CD8-positive, alpha-beta memory T cell (primary cell): ENCODE results near the gene ANO10. TPM values are rescaled to one million over a fixed set of nuclear protein-coding genes. Genes with fewer than 3 reads are reported as not detected.

ENCODE experiments used
- CTCF ChIA-PET: fragments of 350-600 bp; sonication (Branson Sonifier 250); formaldehyde crosslinking; loops from one replicate; lab custom pipeline; 2021; ENCODE audit warnings: antibody characterized with exemption; lab: Charles Lee
- POLR2A ChIA-PET: fragments of 350-600 bp; sonication (Branson Sonifier 250); formaldehyde crosslinking; loops from one replicate; lab custom pipeline; 2021; ENCODE audit warnings: antibody characterized with exemption; lab: Charles Lee
- DNase-seq, 5 donors: peaks; one replicate each; pipeline versions ENCODE4 v3.0.0 to v3.0.0-alpha.2; 2020 to 2022; ENCODE audit warnings: mixed read lengths in 1 of 5
- H3K27ac ChIP-seq: one replicate; pipeline ENCODE4 v1.7.0; 2013; ENCODE audit warnings: low read depth, mild to moderate bottlenecking, low read length, moderate library complexity
- H3K27me3 ChIP-seq: 2 replicates; pipeline ENCODE4 v1.7.0; 2013; ENCODE audit warnings: low read length, mild to moderate bottlenecking; ENCODE audit not compliant: insufficient read depth, poor library complexity, severe bottlenecking
- H3K36me3 ChIP-seq: 2 replicates; pipeline ENCODE4 v1.7.0; 2013; ENCODE audit warnings: mild to moderate bottlenecking, low read length, moderate library complexity; ENCODE audit not compliant: insufficient read depth
- H3K4me1 ChIP-seq: 2 replicates; pipeline ENCODE4 v1.7.0; 2013; ENCODE audit warnings: mild to moderate bottlenecking, low read length, moderate library complexity; ENCODE audit not compliant: insufficient read depth
- H3K4me3 ChIP-seq: 2 replicates; pipeline ENCODE4 v1.7.0; 2013; ENCODE audit warnings: mild to moderate bottlenecking, low read length
- H3K9me3 ChIP-seq: 2 replicates; pipeline ENCODE4 v1.7.0; 2013; ENCODE audit warnings: mild to moderate bottlenecking, low read length
- H3K27ac Mint-ChIP-seq, 8 donors: one replicate each; pipeline ENCODE4 v1.8.0; 2020 to 2021; ENCODE audit warnings: mixed read lengths in 8 of 8, mild to moderate bottlenecking in 6 of 8, inconsistent platforms in 3 of 8, moderate library complexity in 3 of 8
- H3K27me3 Mint-ChIP-seq, 2 donors: one replicate each; pipeline ENCODE4 v1.8.0; 2020 to 2021; ENCODE audit warnings: mixed read lengths in 2 of 2, mild to moderate bottlenecking in 1 of 2, moderate library complexity in 1 of 2
- H3K36me3 Mint-ChIP-seq, 3 donors: one replicate each; pipeline ENCODE4 v1.8.0; 2020 to 2021; ENCODE audit warnings: mixed read lengths in 3 of 3, inconsistent platforms in 1 of 3, mild to moderate bottlenecking in 1 of 3
- H3K4me1 Mint-ChIP-seq, 3 donors: one replicate each; pipeline ENCODE4 v1.8.0; 2020 to 2021; ENCODE audit warnings: mixed read lengths in 3 of 3, inconsistent platforms in 1 of 3, mild to moderate bottlenecking in 1 of 3
- H3K4me3 Mint-ChIP-seq, 7 donors: one replicate each; pipeline ENCODE4 v1.8.0; 2020 to 2021; ENCODE audit warnings: mixed read lengths in 7 of 7, mild to moderate bottlenecking in 6 of 7, moderate library complexity in 4 of 7, inconsistent platforms in 2 of 7
- H3K9me3 Mint-ChIP-seq, 5 donors: one replicate each; pipeline ENCODE4 v1.8.0; 2020 to 2022; ENCODE audit warnings: mixed read lengths in 5 of 5, mild to moderate bottlenecking in 3 of 5, moderate library complexity in 2 of 5, inconsistent platforms in 1 of 5
- polyA plus RNA-seq: library from polyadenylated mRNA; unstranded; fragments of 300-500 nt; fragmentation: Illumina TruSeq; gene quantifications from one replicate; pipeline ENCODE4 v1.2.3, GENCODE V29; 2021
- total RNA-seq, 2 experiments: library from RNA; stranded (reverse); gene quantifications; one replicate each; pipeline ENCODE4 v1.2.3, GENCODE V29; 2021

ANO10 gene
- total and polyA plus RNA-seq, 3 experiments from 2014 or later: 8.1 to 12.3 (median 9.1) TPM

DNA sequence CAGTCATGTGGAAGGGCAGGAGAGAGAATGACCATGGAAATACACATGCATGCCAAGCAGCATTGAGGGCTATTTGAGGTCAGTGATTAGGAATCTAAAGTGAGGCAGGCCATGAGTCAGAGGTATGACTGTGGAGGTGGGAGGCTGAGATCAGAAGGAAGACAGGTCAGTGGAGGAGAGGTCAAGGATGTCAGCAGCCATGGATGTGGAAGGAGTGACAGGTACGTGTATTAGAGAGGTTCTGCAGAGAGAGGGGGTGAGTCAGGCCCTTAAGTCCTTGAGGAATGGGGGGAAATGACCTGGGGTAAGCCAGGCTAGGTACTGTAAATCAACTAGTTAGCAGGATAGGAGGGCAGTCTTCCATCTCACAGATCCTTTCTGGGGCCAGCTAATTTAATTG lies 166.6 kb downstream of the ANO10 start:
- no peaks in the 10 kb centered on the region for H3K36me3 ChIP-seq
- CTCF ChIA-PET: no interaction called here
- Mint-ChIP-seq H3K27ac (no peak overlapping the region), H3K9me3 (no peaks in the 10 kb centered on the region), H3K4me3 (no peak overlapping the region), H3K4me1 (peaks cover 13 to 16% (median 16%) of the 10 kb centered on the region in 3 donors), H3K27me3 (peaks cover 0 to 2% of the 10 kb centered on the region in 2 donors), H3K36me3 (peaks cover 0 to 3% (median 0%) of the 10 kb centered on the region in 3 donors)
- no peaks in the 10 kb centered on the region for H3K9me3 ChIP-seq
- peaks cover 10% of the 10 kb centered on the region for H3K4me1 ChIP-seq
- no peak for DNase-seq
- no peak overlapping the region for H3K27ac ChIP-seq
- no peaks in the 10 kb centered on the region for H3K27me3 ChIP-seq
- H3K4me3 ChIP-seq: no peak overlapping the region
- POLR2A ChIA-PET: no interaction called here

DNA sequence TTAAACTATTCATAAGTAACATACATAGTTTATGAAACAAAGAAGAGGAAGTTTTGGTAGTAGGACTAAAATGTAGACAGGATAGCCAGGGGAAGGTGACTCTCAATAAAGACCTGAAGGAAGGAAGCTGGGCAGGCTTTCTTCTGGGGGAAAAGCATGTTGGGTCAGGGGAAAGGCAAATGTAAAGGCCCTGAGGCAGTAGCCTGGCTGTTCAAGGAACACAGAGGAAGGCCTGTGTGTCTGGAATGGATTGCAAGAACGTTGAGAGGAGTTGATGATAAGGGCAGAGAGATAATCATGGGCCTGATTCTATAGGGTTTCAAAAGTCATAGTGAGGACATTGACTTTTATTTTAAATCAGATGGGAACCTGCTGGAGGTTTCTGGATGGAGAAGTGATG lies 167.8 kb downstream of the ANO10 start:
- Mint-ChIP-seq H3K36me3 (peaks cover 0 to 4% (median 0%) of the 10 kb centered on the region in 3 donors), H3K4me1 (peaks cover 13 to 16% (median 16%) of the 10 kb centered on the region in 3 donors), H3K9me3 (no peaks in the 10 kb centered on the region), H3K4me3 (no peak overlapping the region), H3K27ac (no peak overlapping the region), H3K27me3 (no peaks in the 10 kb centered on the region)
- DNase-seq: no peak
- CTCF ChIA-PET: no interaction called here
- Histone ChIP-seq H3K9me3 (no peaks in the 10 kb centered on the region), H3K27ac (no peak overlapping the region), H3K4me3 (no peak overlapping the region), H3K4me1 (peaks cover 10% of the 10 kb centered on the region), H3K36me3 (no peaks in the 10 kb centered on the region), H3K27me3 (no peaks in the 10 kb centered on the region)
- POLR2A ChIA-PET: no interaction called here

DNA sequence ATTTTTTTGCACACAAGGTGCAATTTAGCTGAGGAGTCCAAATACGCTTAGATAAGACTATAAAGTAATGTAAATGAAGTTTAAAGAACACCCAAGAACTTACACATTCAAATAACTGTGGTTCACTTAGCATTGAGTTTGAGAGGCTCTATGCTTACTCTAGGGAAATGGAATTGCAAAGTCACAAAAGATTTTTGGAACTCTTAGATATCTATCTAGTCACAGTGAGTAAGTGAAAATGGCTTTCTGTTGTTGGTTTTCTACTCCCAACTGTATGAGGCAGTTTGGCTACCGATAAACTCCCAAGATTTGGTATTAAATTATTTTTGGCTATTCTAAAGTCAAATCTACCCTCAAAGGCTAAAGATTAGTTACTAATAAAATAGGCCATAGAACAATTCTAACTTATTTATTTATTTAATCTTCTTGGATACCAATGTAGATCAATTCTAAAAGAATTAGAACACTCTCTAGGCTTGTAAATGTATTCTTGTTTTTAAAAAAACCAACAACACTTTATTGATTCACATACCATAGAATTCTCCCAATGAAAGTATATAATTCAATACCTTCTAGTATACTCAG lies 170.0 kb downstream of the ANO10 start:
- H3K36me3 Mint-ChIP-seq: peaks cover 0 to 4% (median 3%) of the 10 kb centered on the region in 3 donors
- H3K4me1 Mint-ChIP-seq: peaks cover 5 to 6% (median 6%) of the 10 kb centered on the region in 3 donors
- no peaks in the 10 kb centered on the region for H3K36me3 ChIP-seq
- H3K4me1 ChIP-seq: peaks cover 1% of the 10 kb centered on the region
- no peak overlapping the region for H3K27ac ChIP-seq
- H3K9me3 ChIP-seq: no peaks in the 10 kb centered on the region
- DNase-seq: no peak
- H3K27ac Mint-ChIP-seq: no peak overlapping the region
- POLR2A ChIA-PET: no interaction called here
- H3K27me3 ChIP-seq: no peaks in the 10 kb centered on the region
- CTCF ChIA-PET: no interaction called here
- H3K4me3 Mint-ChIP-seq: no peak overlapping the region
- no peaks in the 10 kb centered on the region for H3K27me3 Mint-ChIP-seq
- H3K9me3 Mint-ChIP-seq: no peaks in the 10 kb centered on the region
- no peak overlapping the region for H3K4me3 ChIP-seq

DNA sequence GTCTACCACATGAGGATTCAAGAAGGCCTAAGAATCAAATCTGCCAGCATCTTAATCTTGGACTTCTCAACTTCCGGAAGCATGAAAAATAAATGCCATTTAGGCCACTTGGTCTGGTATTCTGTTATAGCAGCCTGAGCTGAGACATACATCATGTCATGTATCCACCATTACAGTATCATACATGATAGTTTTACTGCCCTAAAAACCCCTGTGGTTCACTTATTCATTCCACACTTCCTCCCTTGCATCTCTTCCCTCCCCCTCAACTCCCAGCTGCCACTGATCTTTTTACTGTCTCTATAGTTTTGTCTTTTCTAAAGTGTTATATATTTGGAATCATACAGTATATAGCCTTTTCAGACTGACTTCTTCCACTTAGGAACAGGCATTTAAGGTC lies 173.7 kb downstream of the ANO10 start:
- Histone ChIP-seq H3K9me3 (no peaks in the 10 kb centered on the region), H3K4me3 (no peak overlapping the region), H3K27me3 (no peaks in the 10 kb centered on the region), H3K36me3 (no peaks in the 10 kb centered on the region), H3K27ac (no peak overlapping the region), H3K4me1 (no peaks in the 10 kb centered on the region)
- CTCF ChIA-PET: no interaction called here
- Mint-ChIP-seq H3K9me3 (no peaks in the 10 kb centered on the region), H3K27me3 (no peaks in the 10 kb centered on the region), H3K4me3 (no peak overlapping the region), H3K36me3 (peaks cover 0 to 4% (median 3%) of the 10 kb centered on the region in 3 donors), H3K4me1 (peaks cover 0 to 4% (median 1%) of the 10 kb centered on the region in 3 donors), H3K27ac (no peak overlapping the region)
- POLR2A ChIA-PET: no interaction called here
- DNase-seq: no peak

DNA sequence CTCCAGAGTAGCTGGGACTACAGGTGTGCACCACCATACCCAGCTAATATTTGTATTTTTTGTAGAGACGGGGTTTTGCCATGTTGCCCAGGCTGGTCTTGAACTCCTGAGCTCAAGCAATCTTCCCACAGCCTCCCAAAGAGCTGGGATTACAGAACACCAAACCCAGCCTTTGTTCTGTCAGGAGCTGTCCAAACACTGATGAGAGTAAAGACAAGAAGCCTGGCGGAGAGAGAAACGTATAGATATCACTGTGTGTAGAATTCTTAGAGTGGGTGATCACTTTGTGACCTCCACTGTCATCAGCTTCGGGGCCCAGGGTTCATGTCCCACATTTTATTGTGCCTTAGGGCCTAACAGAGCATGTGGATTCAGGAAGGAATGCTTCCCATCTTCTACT lies 176.0 kb downstream of the ANO10 start:
- Histone ChIP-seq H3K9me3 (no peaks in the 10 kb centered on the region), H3K27ac (no peak overlapping the region), H3K4me1 (no peaks in the 10 kb centered on the region), H3K36me3 (no peaks in the 10 kb centered on the region), H3K27me3 (no peaks in the 10 kb centered on the region), H3K4me3 (no peak overlapping the region)
- CTCF ChIA-PET: no interaction called here
- Mint-ChIP-seq H3K27me3 (no peaks in the 10 kb centered on the region), H3K36me3 (peaks cover 0 to 5% (median 3%) of the 10 kb centered on the region in 3 donors), H3K4me3 (no peak overlapping the region), H3K27ac (peak overlapping the region in 4 of 8 donors; percentile 14 to 77 (median 66)), H3K9me3 (no peaks in the 10 kb centered on the region), H3K4me1 (peaks cover 1 to 7% (median 5%) of the 10 kb centered on the region in 3 donors)
- no peak for DNase-seq
- POLR2A ChIA-PET: no interaction called here

DNA sequence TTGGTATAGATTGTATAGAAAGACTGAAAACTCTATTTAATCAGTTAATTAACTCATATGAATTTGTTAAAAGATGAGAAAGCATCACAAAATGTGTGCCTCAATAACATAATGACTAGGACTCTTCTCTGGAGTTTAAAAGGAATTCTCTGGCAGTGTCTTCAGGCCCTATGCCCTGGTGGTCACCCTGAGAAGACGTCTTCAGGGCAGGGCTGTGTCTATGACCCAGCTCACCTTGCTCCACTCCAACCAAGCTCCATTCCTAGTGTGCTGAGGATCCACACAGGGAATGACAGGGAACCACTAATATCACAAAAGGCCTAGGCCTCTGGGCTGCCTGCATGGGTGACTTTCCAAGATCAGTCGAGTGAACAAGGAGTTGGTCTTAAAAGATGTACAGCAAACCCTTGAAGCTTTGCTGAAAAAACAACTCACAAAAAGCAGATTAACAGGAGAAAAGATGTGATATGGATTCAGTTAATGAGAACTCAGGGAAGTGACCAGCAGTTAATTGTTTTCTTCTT lies 178.9 kb downstream of the ANO10 start:
- Histone ChIP-seq H3K9me3 (no peaks in the 10 kb centered on the region), H3K4me1 (no peaks in the 10 kb centered on the region), H3K27me3 (no peaks in the 10 kb centered on the region), H3K4me3 (no peak overlapping the region), H3K36me3 (no peaks in the 10 kb centered on the region), H3K27ac (no peak overlapping the region)
- Mint-ChIP-seq H3K4me3 (no peak overlapping the region), H3K27ac (peak overlapping the region in 3 of 8 donors; percentile 15 to 66 (median 25)), H3K9me3 (peaks cover 4 to 8% (median 6%) of the 10 kb centered on the region in 5 donors), H3K36me3 (peaks cover 4 to 21% (median 4%) of the 10 kb centered on the region in 3 donors), H3K4me1 (peaks cover 9 to 19% (median 11%) of the 10 kb centered on the region in 3 donors), H3K27me3 (no peaks in the 10 kb centered on the region)
- POLR2A ChIA-PET: no interaction called here
- no peak for DNase-seq
- CTCF ChIA-PET: no interaction called here

DNA sequence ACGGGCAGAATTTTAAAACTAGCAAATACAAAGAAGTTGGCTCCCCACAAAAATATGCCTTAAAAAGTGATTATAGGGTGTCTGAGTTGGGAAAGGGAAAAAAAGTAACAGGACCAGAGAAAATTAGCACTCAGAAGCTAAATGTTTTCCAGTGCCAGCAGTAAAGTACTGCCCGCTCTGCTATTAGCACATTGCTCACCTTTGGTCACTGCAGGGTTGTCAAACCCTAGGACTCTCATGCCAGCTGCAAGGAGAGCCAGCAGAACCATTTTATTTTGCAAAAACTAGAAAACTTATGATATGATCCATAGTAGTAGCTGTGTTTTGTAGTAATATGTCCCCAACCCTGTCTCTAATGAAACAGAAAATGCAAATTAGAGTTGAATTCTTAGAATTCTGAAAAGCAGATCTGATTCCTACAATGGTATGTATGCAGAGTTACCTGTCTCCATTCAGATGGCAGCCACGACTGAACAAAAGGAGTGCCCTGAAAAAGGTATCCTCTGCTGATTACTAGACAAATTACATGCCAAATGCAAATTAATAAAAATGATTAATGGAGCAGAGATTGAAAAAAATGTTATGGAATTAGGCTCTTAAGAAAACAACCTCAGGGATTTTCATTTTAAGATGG lies 185.2 kb downstream of the ANO10 start:
- Mint-ChIP-seq H3K36me3 (peaks cover 4 to 35% (median 6%) of the 10 kb centered on the region in 3 donors), H3K27ac (no peak overlapping the region), H3K9me3 (peaks cover 4 to 8% (median 7%) of the 10 kb centered on the region in 5 donors), H3K4me3 (no peak overlapping the region), H3K27me3 (peaks cover 0 to 3% of the 10 kb centered on the region in 2 donors), H3K4me1 (peaks cover 8 to 14% (median 11%) of the 10 kb centered on the region in 3 donors)
- Histone ChIP-seq H3K27ac (no peak overlapping the region), H3K4me3 (no peak overlapping the region), H3K36me3 (no peaks in the 10 kb centered on the region), H3K9me3 (no peaks in the 10 kb centered on the region), H3K27me3 (no peaks in the 10 kb centered on the region), H3K4me1 (no peaks in the 10 kb centered on the region)
- POLR2A ChIA-PET: no interaction called here
- CTCF ChIA-PET: no interaction called here
- no peak for DNase-seq

DNA sequence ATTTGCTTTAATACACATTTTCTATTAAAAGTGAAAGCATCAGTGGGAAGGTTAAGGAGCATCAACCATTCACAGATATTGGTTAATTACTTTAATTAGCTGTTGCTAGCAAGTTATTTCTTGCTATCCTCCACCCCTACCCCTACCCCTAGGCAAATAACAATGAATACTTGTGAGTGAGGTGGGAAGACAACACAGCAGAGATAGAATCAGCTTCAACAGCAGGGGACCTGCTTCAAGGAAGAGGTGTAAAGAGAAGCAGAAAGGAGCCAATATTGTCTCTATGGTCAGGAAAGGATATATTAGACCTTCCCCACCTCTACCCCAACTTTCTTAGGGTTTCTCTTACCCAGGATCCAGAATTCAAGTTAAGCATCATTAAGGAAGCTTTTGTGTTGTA lies 186.1 kb downstream of the ANO10 start:
- H3K27me3 Mint-ChIP-seq: peaks cover 0 to 3% of the 10 kb centered on the region in 2 donors
- ChIA-PET CTCF (no interaction called here), POLR2A (no interaction called here)
- H3K27ac ChIP-seq: no peak overlapping the region
- H3K9me3 Mint-ChIP-seq: peaks cover 4 to 8% (median 7%) of the 10 kb centered on the region in 5 donors
- H3K4me3 ChIP-seq: no peak overlapping the region
- H3K36me3 Mint-ChIP-seq: peaks cover 6 to 36% (median 8%) of the 10 kb centered on the region in 3 donors
- H3K4me3 Mint-ChIP-seq: no peak overlapping the region
- no peaks in the 10 kb centered on the region for H3K9me3 ChIP-seq
- peaks cover 3 to 11% (median 8%) of the 10 kb centered on the region in 3 donors for H3K4me1 Mint-ChIP-seq
- no peaks in the 10 kb centered on the region for H3K27me3 ChIP-seq
- H3K27ac Mint-ChIP-seq: no peak overlapping the region
- no peaks in the 10 kb centered on the region for H3K36me3 ChIP-seq
- H3K4me1 ChIP-seq: no peaks in the 10 kb centered on the region
- DNase-seq: no peak
